HL-60/S4 treated with retinoic acid at 250 ng/mL for 4 days and 3 days (cell line): ENCODE results near the gene MTOR.
"Not testable (repeated sequence)": the region's sequence is repeated elsewhere in the genome, so short reads cannot be mapped to it uniquely, and the experiment has no call there.

Experiments
- in situ Hi-C: fragments of 300-500 bp; cut with MboI; formaldehyde crosslinking; loops from 2 replicates; pipeline ENCODE4 v1.7.0; 2022; ENCODE audit warnings: low sequenced_read_pairs

Gene MTOR

DNA sequence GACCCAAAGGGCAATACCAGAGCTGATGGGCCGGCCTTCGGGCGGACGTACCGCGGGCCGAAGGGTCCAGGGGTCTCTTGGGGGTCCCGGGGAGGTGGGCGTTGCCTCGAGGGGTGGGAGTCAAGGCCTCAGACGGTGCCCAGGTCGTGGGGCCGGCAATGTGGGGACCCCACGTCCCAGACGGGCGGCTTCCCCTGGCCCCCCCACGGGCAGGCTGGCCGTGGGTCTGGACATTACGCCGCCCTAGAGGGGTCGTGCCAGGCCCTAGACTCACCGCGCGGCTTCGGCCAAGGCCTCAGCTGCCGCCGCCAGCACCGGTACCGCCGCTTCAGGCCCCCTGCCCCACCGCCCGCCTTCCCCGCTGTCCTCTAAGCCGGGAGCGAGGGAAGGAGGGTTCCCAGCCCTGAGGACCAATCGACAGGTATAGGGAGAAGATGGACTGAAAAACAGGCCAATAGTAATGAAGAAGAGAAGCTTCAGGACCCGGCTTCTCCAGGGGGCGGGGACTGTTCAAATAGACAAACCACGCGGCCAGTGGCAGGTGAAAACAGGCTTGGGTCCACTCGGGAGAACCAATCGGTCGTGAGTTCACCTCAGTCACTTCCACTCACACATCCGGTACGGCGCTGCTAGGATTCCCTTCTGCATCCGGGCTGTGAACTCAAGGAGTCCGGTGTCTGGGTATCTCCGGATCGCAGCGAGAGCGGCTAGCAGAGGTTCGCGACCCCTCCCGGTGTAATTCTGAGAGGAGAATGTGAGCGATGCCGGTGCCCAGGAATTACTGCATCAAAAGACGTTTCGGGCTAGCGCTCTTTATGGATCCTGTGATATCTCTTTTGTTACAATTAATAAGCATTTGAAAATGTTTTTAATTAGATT is at the start of gene MTOR:
TSS of gene MTOR (minus strand) at position 381 of the 879 bp plus-strand sequence. CDS start 3,142 bp downstream, outside the sequence.
- in situ Hi-C loops = no loop called here

DNA sequence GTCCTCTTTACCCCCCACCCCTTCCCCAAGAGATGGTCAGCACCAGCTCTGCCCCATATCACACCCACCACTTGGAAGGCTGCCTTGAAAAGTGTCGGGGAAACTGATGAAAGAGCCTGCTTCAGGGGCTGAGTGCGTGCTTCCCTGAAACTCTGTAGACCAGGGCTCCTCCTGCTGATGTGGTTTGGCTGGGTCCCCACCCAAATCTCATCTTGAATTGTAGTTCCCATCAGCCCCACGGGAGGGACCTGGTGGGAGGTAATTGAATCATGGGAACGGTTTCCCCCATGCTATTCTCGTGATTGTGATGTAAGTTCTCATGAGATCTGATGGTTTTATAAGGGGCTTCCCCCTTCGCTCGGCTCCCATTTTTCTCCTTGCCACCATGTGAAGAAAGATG is 47.0 kb upstream of the MTOR start:
- in situ Hi-C loops = no loop called here

GRCh38 chr1:11308699-11309224 is 46.4 kb upstream of the MTOR start:
- in situ Hi-C loops = no loop called here

GRCh38 chr1:11307852-11308251 is 45.5 kb upstream of the MTOR start:
- in situ Hi-C loops = no loop called here

DNA sequence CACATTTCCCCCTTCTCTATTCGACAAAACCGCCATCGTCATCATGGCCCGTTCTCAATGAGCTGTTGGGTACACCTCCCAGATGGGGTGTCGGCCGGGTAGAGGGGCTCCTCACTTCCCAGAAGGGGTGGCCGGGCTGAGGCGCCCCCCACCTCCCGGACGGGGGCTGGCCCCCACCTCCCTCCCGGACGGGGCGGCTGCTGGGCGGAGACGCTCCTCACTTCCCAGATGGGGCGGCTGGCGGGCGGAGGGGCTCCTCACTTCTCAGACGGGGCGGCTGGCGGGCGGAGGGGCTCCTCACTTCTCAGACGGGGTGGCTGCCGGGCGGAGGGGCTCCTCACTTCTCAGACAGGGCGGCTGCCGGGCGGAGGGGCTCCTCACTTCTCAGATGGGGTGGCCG is 43.2 kb upstream of the MTOR start:
- in situ Hi-C loops = not testable (repeated sequence)

- in situ Hi-C loops = no loop called here
These were observed 40.0 kb upstream of the MTOR start for GRCh38 chr1:11302366-11302765.

GRCh38 chr1:11301601-11302000 is 39.2 kb upstream of the MTOR start:
- in situ Hi-C loops = no loop called here

- in situ Hi-C loops = no loop called here
These were observed 36.8 kb upstream of the MTOR start for GRCh38 chr1:11299225-11299574.

- in situ Hi-C loops = no loop called here
These were observed 36.3 kb upstream of the MTOR start for GRCh38 chr1:11298390-11299224.

- in situ Hi-C loops = not testable (repeated sequence)
These were observed 35.4 kb upstream of the MTOR start for GRCh38 chr1:11297774-11298173.

- in situ Hi-C loops = no loop called here
These were observed 33.6 kb upstream of the MTOR start for GRCh38 chr1:11295905-11296304.

DNA sequence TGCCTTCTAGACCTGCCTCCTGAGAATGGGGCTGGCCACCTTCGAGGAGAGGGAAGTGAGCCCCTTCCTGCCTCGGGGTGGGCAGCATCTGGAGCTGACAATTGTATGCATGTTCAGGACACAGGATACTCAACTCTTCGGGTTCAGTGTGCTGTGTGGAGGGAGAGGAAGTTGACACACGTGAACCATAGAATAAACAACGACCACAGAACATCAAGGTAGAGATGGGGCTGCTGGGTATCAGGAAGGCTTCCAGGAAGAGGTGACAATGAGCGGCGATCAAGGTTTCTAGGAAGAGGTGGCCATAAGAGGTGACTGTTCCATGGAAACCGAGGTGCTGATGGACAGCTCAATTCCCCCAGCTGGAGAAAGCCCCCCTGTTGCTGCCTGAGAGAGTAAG is 32.6 kb upstream of the MTOR start:
- in situ Hi-C loops = no loop called here

DNA sequence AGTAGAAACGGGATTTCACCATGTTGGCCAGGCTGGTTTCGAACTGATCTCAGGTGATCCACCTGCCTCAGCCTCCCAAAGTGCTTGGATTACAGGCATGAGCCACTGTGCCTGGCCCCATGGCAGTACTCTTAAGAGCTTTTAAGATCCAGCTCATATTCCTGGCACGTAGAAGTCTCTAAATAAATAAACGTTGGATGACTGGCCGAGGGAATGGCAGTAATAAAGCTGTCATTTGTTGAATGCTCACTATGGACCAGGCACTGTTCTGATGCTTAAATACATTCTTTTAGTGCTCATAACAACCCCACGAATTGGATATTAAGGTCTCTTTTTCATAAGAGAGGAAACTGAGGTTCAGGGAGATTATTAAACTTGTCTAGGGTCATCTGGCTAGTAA is 31.5 kb upstream of the MTOR start:
- in situ Hi-C loops = no loop called here

DNA sequence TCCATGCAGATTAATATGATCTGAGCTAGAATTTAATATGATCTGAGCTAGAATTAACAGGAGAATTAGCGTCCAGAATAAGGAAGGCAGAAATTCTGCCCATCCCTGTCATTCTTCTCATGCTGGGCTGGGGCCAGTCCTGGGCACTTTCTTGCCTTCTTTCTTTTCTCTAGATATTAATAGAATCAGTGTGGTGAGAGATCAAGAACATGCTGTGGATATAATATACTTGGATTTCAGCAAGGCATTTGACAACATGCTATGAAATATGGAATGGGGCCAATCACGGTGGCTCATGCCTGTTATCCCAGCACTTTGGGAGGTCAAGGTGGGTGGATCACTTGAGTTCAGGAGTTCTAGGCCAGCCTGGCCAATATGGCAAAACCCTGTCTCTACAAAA is 28.7 kb upstream of the MTOR start:
- in situ Hi-C loops = no loop called here

- in situ Hi-C loops = no loop called here
These were observed 26.7 kb upstream of the MTOR start for GRCh38 chr1:11289064-11289463.

DNA sequence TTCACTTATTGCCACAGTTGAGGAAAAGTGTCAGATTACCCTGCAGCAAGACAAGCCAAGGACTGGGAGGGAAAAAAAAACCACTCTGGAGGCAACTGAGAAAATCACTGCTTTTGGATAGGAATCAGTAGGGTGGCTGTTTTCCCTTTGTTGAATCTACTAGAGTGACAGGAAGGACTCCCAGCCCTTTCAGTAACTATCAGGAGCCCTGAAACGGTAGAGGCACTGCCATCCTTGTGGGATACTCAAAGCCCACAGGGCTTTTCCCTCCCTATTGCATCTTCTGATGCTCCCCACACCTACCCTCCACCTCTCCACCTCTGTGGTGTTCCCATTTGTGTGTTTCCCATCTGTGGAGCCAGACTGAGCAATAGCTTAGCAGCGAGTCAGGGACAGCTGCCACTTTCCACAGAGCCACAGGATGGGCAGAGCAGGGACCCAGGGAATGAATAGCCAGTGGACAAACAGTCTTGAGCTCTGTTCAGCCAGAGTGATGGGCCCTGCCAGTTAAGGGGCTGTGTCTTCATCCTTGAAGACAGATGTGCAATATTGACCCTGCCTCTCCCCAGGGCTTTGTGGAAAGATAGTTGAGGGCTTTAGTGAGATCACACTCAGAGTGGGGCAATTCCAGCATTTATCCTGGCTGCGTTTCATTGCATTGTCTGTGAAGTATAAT is 24.5 kb upstream of the MTOR start:
- in situ Hi-C loops = no loop called here

GRCh38 chr1:11285883-11286734 is 23.8 kb upstream of the MTOR start:
- in situ Hi-C loops = no loop called here

DNA sequence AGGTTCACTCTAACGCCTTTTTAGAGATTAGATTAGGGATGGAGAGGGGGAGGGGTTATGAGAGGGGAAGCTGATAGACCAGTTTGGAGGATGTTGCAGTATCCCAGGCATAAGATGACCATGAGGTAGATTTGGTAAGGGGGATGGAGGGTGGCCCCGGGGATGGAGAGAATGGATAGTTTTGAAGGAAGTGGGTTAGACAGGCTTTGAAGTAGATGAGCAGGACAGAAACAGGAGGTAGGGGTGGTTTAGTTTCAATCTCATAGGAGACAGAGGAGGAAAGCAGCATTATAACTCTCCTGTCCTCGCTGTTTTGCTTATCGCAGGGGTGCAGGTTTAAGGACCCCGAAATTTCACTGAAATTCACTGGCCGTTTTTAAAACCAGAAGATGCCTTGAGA is 22.4 kb upstream of the MTOR start:
- in situ Hi-C loops = no loop called here

- in situ Hi-C loops = no loop called here
These were observed 20.8 kb upstream of the MTOR start for GRCh38 chr1:11283151-11283550.
